Neural progenitor cell (in vitro differentiated cells): ENCODE results near the gene LENG9.

Experiments
- EZH2 ChIP-seq: fragments of 200-600 bp; sonication (generic); IDR thresholded peaks from 2 replicates; pipeline ENCODE4 v1.6.1; 2017; ENCODE audit warnings: antibody characterized with exemption, mild to moderate bottlenecking, moderate library complexity
- TF ChIP-seq, protein P1 (sequence below): fragments of 200-600 bp; sonication (generic); IDR thresholded peaks from 2 replicates; pipeline ENCODE4 v1.5.1; 2017; ENCODE audit warnings: antibody characterized with exemption, mild to moderate bottlenecking

DNA sequence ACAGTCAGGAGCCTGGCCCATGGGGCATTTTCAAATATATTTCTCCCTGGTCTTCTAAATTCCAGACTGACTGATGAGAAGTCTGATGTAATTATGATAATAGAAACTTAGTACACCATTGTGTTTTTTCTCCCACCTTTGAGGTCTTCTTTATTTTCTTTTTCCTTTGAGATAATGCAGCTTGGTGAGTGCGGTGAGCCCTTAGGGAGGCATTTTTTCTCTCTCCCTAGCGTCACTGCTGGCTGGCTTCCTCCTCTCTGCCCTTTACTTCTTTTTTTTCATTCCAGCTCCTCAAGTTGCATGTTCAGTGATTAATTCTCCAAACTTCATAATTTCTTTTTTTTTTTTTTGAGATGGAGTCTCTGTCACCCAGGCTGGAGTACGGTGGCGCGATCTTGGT, 22.3 kb upstream of the LENG9 start:
- TF ChIP-seq, protein P1, sequence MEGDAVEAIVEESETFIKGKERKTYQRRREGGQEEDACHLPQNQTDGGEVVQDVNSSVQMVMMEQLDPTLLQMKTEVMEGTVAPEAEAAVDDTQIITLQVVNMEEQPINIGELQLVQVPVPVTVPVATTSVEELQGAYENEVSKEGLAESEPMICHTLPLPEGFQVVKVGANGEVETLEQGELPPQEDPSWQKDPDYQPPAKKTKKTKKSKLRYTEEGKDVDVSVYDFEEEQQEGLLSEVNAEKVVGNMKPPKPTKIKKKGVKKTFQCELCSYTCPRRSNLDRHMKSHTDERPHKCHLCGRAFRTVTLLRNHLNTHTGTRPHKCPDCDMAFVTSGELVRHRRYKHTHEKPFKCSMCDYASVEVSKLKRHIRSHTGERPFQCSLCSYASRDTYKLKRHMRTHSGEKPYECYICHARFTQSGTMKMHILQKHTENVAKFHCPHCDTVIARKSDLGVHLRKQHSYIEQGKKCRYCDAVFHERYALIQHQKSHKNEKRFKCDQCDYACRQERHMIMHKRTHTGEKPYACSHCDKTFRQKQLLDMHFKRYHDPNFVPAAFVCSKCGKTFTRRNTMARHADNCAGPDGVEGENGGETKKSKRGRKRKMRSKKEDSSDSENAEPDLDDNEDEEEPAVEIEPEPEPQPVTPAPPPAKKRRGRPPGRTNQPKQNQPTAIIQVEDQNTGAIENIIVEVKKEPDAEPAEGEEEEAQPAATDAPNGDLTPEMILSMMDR, result no peak
- no peak for TF ChIP-seq EZH2
